Stimulated activated naive CD8-positive, alpha-beta T cell treated with anti-CD3 and anti-CD28 coated beads, Interleukin-15, Interleukin-2, amounts not matched to agents 100 ng/mL and 50 ng/mL, for 24 hours (primary cell): ENCODE data around the gene ENTPD3.
"Not testable (repeated sequence)": the region's sequence is repeated elsewhere in the genome, so short reads cannot be mapped to it uniquely, and the experiment has no call there.

Experiments used
- H3K27ac Mint-ChIP-seq: one replicate; pipeline ENCODE4 v1.8.0; 2021; ENCODE audit warnings: mild to moderate bottlenecking, mixed read lengths
- H3K27me3 Mint-ChIP-seq: one replicate; pipeline ENCODE4 v1.8.0; 2021; ENCODE audit warnings: mixed read lengths
- H3K36me3 Mint-ChIP-seq: one replicate; pipeline ENCODE4 v1.8.0; 2021; ENCODE audit warnings: low read depth, mixed read lengths
- H3K4me1 Mint-ChIP-seq: one replicate; pipeline ENCODE4 v1.8.0; 2021; ENCODE audit warnings: low read depth, mixed read lengths
- H3K4me3 Mint-ChIP-seq: one replicate; pipeline ENCODE4 v1.8.0; 2021; ENCODE audit warnings: mild to moderate bottlenecking, mixed read lengths
- H3K9me3 Mint-ChIP-seq: one replicate; pipeline ENCODE4 v1.8.0; 2021; ENCODE audit warnings: mixed read lengths

The ENTPD3 gene

DNA sequence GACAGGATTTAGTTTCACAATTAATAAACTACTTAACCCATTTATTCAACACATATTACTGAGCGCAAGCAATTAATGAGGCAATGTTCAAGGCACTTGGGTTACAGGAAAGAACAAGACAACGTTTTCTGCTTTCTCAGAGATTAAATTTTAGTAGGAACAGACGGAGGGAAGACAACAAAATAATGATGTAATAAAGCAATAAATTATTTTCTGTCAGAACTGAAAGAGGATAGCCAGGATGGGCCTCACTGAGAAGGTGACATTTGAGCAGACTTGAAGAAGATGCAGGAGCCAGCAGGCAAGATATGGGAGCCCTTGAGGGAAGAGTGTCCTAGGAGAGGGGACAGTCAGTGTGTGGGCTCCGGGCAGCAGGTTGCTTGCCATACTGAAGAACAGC lies 58.9 kb downstream of the ENTPD3 start:
- Mint-ChIP-seq H3K27me3 (no peaks in the 10 kb centered on the region), H3K4me1 (no peaks in the 10 kb centered on the region), H3K27ac (no peak overlapping the region), H3K36me3 (peaks cover 12% of the 10 kb centered on the region), H3K9me3 (no peaks in the 10 kb centered on the region), H3K4me3 (no peak overlapping the region)

DNA sequence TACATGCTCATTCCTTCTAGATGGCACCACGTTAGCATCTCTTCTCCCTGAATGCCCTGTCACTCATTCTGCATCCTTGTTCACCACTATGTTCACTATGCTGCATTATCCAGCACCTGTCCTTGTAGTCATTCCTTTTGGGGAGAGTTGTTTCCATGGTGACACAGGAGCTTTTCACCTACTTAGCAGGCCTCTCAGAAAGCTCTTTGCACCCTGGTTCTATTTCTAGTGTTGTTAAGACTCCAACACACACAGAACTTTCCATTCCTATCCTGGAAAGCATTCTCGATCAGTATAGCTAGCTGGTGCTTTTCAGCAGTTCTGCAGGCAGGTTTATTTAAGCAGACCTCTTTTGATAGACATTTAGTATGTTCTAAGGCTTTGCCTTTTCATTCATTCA lies 63.5 kb downstream of the ENTPD3 start:
- H3K9me3 Mint-ChIP-seq = no peaks in the 10 kb centered on the region
- no peak overlapping the region for H3K4me3 Mint-ChIP-seq
- H3K4me1 Mint-ChIP-seq = peaks cover 13% of the 10 kb centered on the region
- H3K27ac Mint-ChIP-seq = no peak overlapping the region
- H3K27me3 Mint-ChIP-seq = no peaks in the 10 kb centered on the region
- H3K36me3 Mint-ChIP-seq = peaks cover 12% of the 10 kb centered on the region

DNA sequence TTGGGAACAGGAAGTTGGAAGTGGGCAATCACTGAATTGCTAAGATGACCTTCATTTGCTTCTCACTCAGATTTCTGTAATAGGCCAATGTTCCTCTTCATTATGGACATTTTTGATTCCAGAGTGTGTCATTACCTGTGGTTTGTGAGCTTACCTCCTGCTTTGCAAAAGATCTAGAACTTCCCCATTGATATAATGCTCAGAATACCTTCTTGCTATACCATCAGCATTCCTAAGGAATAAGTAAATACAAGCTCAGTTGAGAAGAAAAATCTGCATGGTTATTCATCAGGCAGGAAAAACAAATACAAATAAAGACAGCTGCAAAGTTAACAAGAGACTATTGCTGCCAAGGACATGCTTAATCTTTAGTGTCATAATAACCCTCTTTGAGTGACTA lies 64.6 kb downstream of the ENTPD3 start:
- Mint-ChIP-seq H3K9me3 (no peaks in the 10 kb centered on the region), H3K27me3 (no peaks in the 10 kb centered on the region), H3K36me3 (peaks cover 4% of the 10 kb centered on the region), H3K27ac (no peak overlapping the region), H3K4me1 (peaks cover 20% of the 10 kb centered on the region), H3K4me3 (peak overlapping the region; percentile 91)

DNA sequence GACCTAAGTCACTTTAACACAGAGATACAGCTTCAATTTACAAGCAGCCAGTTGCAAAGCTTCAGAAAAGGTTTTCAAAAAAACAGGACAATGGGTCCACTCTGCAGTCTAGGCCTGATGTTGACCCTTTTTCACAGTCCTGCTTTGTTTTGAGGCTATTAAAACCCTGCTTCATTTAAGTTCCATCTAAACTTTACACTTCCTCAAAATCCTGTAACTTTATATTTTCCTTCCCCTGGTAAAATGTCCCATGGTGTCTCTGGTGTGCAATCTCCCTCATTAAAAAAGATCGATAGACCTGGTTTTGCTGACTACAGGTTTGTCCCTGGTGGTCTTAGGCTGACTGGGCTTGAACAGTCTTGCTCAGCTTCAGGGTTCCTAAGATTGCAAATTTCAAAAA lies 65.1 kb downstream of the ENTPD3 start:
- Mint-ChIP-seq H3K36me3 (peaks cover 8% of the 10 kb centered on the region), H3K9me3 (no peaks in the 10 kb centered on the region), H3K4me3 (peak overlapping the region; percentile 91), H3K4me1 (peaks cover 24% of the 10 kb centered on the region), H3K27me3 (no peaks in the 10 kb centered on the region), H3K27ac (peak overlapping the region; percentile 92)

DNA sequence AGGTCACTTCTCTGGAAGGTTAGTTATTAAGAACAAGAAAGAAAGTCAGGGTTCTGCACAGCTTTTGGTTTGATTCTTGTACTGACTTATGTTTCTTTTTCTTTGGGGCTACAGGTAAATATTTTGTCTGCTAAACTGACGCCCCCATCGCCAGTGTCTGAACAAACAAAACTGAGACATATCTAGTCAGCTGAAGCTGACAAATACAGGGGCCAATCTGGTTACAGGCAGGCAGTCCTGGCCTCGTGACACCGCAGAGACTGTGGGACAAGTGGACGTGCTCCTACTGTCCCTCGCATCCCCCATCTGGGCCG lies 65.5 kb downstream of the ENTPD3 start:
- Mint-ChIP-seq H3K9me3 (no peaks in the 10 kb centered on the region), H3K36me3 (peaks cover 10% of the 10 kb centered on the region), H3K4me3 (peak overlapping the region; percentile 91), H3K4me1 (peaks cover 25% of the 10 kb centered on the region), H3K27ac (peak overlapping the region; percentile 92), H3K27me3 (no peaks in the 10 kb centered on the region)

- Mint-ChIP-seq H3K4me3 (peak overlapping the region; percentile 91), H3K4me1 (peaks cover 29% of the 10 kb centered on the region), H3K36me3 (peaks cover 13% of the 10 kb centered on the region), H3K9me3 (no peaks in the 10 kb centered on the region), H3K27me3 (no peaks in the 10 kb centered on the region), H3K27ac (peak overlapping the region; percentile 92)
Measured at GRCh38 chr3:40452876-40453730, 66.1 kb downstream of the ENTPD3 start.

DNA sequence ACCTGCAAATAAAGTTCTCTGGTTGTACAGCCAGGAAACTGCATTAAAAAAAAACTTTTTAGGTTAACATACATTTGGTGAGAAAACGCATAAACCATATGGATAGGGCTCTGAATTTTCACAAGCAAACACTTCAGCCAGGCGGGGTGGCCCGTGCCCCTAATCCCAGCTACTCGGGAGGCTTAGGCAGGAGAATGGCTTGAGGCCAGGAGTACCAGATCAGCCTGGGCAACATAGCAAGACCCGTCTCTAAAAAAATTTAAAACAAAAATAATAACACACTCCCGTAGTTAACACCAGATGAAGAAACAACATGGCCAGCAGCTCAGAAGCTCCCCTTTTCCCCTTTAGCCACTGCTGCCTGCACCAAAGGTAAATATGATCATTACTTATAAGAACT lies 66.9 kb downstream of the ENTPD3 start:
- Mint-ChIP-seq H3K9me3 (no peaks in the 10 kb centered on the region), H3K4me3 (peak overlapping the region; percentile 91), H3K36me3 (peaks cover 21% of the 10 kb centered on the region), H3K27me3 (no peaks in the 10 kb centered on the region), H3K4me1 (peaks cover 38% of the 10 kb centered on the region), H3K27ac (no peak overlapping the region)

DNA sequence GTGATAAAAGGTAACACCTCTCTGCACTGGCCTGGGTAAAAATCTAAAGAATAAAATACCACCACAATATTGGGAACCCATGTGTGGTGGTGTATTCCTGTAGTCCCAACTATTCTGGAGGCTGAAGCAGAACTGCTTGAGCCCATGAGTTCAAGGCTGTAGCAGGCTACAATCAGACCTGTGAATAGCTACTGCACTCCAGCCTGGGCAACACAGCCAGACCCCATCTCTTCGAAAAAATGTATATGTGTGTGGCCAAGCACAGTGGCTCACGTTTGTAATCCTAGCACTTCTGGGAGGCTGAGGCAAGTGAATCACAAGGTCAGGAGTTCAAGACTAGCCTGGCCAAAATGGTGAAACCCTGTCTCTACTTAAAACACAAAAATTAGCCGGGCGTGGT lies 68.3 kb downstream of the ENTPD3 start:
- H3K4me3 Mint-ChIP-seq = peak overlapping the region; percentile 92

GRCh38 chr3:40456279-40456939 lies 69.4 kb downstream of the ENTPD3 start:
- peaks cover 42% of the 10 kb centered on the region for H3K36me3 Mint-ChIP-seq
- no peaks in the 10 kb centered on the region for H3K27me3 Mint-ChIP-seq
- H3K4me3 Mint-ChIP-seq = peak overlapping the region; percentile 92
- peaks cover 57% of the 10 kb centered on the region for H3K4me1 Mint-ChIP-seq
- H3K9me3 Mint-ChIP-seq = no peaks in the 10 kb centered on the region
- H3K27ac Mint-ChIP-seq = peak overlapping the region; percentile 97

More for the DNA sequence above, 68.3 kb downstream of the ENTPD3 start:
- Mint-ChIP-seq H3K9me3 (no peaks in the 10 kb centered on the region), H3K27me3 (no peaks in the 10 kb centered on the region), H3K4me1 (peaks cover 50% of the 10 kb centered on the region), H3K27ac (no peak overlapping the region), H3K36me3 (peaks cover 35% of the 10 kb centered on the region)

- Mint-ChIP-seq H3K4me1 (peaks cover 61% of the 10 kb centered on the region), H3K36me3 (peaks cover 50% of the 10 kb centered on the region)
Measured at GRCh38 chr3:40456940-40457823, 70.2 kb downstream of the ENTPD3 start, which contains the start of gene RPL14. Gene RPL14, plus strand, starts transcription at chr3:40457339. Its CDS starts 133 bp downstream, at chr3:40457472.

GRCh38 chr3:40458473-40458872 lies 71.5 kb downstream of the ENTPD3 start:
- Mint-ChIP-seq H3K27ac (peak overlapping the region; percentile 99), H3K4me3 (peak overlapping the region; percentile 92), H3K27me3 (no peaks in the 10 kb centered on the region), H3K36me3 (peaks cover 62% of the 10 kb centered on the region), H3K4me1 (peaks cover 57% of the 10 kb centered on the region), H3K9me3 (no peaks in the 10 kb centered on the region)

More at GRCh38 chr3:40456940-40457823, 70.2 kb downstream of the ENTPD3 start, which contains the start of gene RPL14:
- Mint-ChIP-seq H3K27me3 (no peaks in the 10 kb centered on the region), H3K4me3 (peak within 1 kb of the TSS; percentile 92), H3K27ac (peak within 1 kb of the TSS; percentile 99), H3K9me3 (no peaks in the 10 kb centered on the region)

GRCh38 chr3:40460481-40460880 lies 73.5 kb downstream of the ENTPD3 start:
- peaks cover 82% of the 10 kb centered on the region for H3K36me3 Mint-ChIP-seq
- not testable (repeated sequence) for H3K27me3 Mint-ChIP-seq, H3K9me3 Mint-ChIP-seq
- H3K27ac Mint-ChIP-seq = peak overlapping the region; percentile 81
- peaks cover 63% of the 10 kb centered on the region for H3K4me1 Mint-ChIP-seq
- H3K4me3 Mint-ChIP-seq = peak overlapping the region; percentile 92

- peak overlapping the region; percentile 85 for H3K27ac Mint-ChIP-seq
- H3K9me3 Mint-ChIP-seq = no peaks in the 10 kb centered on the region
- peaks cover 58% of the 10 kb centered on the region for H3K4me1 Mint-ChIP-seq
- no peaks in the 10 kb centered on the region for H3K27me3 Mint-ChIP-seq
- peaks cover 85% of the 10 kb centered on the region for H3K36me3 Mint-ChIP-seq
- H3K4me3 Mint-ChIP-seq = peak overlapping the region; percentile 47
Measured at GRCh38 chr3:40461161-40461560, 74.2 kb downstream of the ENTPD3 start.

DNA sequence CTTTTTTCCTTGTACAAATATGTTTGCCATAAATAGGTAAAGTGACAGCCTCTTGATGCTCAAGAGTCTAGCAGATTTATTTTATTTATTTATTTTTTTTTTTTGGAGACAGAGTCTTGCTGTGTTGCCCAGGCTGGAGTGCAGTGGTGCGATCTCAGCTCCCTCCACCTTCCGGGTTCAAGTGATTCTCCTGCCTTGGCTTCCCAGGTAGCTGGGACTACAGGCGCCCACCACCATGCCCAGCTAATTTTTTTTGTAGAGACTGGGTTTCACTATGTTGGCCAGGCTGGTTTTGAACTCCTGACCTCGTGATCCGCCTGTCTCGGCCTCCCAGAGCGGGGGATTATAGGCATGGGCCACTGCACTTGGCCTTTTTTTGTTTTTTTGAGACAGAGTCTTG lies 75.9 kb downstream of the ENTPD3 start:
- not testable (repeated sequence) for H3K27ac Mint-ChIP-seq, H3K4me3 Mint-ChIP-seq, H3K27me3 Mint-ChIP-seq, H3K9me3 Mint-ChIP-seq
- Mint-ChIP-seq H3K4me1 (peaks cover 50% of the 10 kb centered on the region), H3K36me3 (peaks cover 81% of the 10 kb centered on the region)

DNA sequence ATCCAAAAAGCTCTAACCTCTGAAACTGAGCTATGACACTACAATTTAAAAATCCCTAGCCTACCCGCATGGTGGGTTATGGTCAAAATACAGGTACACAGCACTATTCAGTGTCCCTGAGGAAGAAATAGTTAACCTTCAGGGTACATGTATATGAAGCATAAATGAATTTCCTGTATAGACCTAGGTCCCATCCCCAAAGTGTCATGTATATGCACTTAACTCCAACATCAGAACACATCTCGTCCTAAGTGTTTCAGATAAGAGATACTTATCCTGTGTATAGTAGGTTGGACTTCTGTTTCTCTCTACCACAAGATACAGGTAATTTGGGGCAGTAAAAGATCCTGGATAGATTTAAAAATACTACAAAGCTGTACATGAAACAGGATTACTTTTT lies 76.6 kb downstream of the ENTPD3 start:
- Mint-ChIP-seq H3K36me3 (peaks cover 74% of the 10 kb centered on the region), H3K27me3 (no peaks in the 10 kb centered on the region), H3K9me3 (no peaks in the 10 kb centered on the region), H3K27ac (peak overlapping the region; percentile 13), H3K4me3 (no peak overlapping the region), H3K4me1 (peaks cover 42% of the 10 kb centered on the region)
